Measurements from ENCODE around the gene PDE2A. TPM values are rescaled to one million over a fixed set of nuclear protein-coding genes. Genes with fewer than 3 reads are reported as not detected.

PDE2A gene
- total and polyA plus RNA-seq, 8 donors, result 8.4 to 13.8 (median 11.2) TPM

DNA sequence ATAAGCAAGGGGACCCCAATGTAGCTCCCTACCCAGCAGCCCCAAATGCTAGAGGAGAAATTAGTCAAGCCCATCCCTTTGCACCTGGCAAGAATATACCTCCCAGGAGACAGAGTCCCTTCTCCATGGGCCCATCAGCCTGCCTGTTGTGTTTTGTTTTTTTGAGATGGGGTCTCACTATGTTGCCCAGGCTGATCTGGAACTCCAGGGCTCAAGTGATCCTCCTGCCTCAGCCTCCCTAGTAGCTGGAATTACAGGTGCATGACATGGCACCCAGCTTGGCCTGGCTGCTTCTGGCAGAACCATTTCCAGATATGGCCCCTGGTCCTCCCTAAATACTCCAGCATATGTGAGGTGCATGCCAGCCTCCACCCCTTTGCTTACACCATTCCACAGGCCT, 22.1 kb downstream of the PDE2A start:
- Histone ChIP-seq H3K4me3 (no peak overlapping the region), H3K4me1 (no peaks in the 10 kb centered on the region), H3K36me3 (no peaks in the 10 kb centered on the region), H3K27me3 (peaks cover 0 to 11% of the 10 kb centered on the region in 2 donors), H3K9me3 (no peaks in the 10 kb centered on the region), H3K27ac (no peak overlapping the region)
- intact Hi-C loops (cut with DNase I), result no loop called here
- TF ChIP-seq, protein P1, sequence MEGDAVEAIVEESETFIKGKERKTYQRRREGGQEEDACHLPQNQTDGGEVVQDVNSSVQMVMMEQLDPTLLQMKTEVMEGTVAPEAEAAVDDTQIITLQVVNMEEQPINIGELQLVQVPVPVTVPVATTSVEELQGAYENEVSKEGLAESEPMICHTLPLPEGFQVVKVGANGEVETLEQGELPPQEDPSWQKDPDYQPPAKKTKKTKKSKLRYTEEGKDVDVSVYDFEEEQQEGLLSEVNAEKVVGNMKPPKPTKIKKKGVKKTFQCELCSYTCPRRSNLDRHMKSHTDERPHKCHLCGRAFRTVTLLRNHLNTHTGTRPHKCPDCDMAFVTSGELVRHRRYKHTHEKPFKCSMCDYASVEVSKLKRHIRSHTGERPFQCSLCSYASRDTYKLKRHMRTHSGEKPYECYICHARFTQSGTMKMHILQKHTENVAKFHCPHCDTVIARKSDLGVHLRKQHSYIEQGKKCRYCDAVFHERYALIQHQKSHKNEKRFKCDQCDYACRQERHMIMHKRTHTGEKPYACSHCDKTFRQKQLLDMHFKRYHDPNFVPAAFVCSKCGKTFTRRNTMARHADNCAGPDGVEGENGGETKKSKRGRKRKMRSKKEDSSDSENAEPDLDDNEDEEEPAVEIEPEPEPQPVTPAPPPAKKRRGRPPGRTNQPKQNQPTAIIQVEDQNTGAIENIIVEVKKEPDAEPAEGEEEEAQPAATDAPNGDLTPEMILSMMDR (IDR thresholded peaks at IDR 0.05), result no peak
- no peak for DNase-seq
- no peak for ATAC-seq

GRCh38 chr11:72649215-72649976, 24.8 kb downstream of the PDE2A start:
- ATAC-seq (no peak), DNase-seq (no peak)
- no peak overlapping the region for H3K4me3 ChIP-seq
- no peaks in the 10 kb centered on the region for H3K4me1 ChIP-seq
- H3K27me3 ChIP-seq, result peaks cover 0 to 4% of the 10 kb centered on the region in 2 donors
- H3K27ac ChIP-seq, result no peak overlapping the region
- TF ChIP-seq, protein P1 (IDR thresholded peaks at IDR 0.05), result no peak
- H3K9me3 ChIP-seq, result no peaks in the 10 kb centered on the region
- no peaks in the 10 kb centered on the region for H3K36me3 ChIP-seq
- intact Hi-C loops (cut with DNase I), result loop anchor here in 1 of 2 donors (10.0 kb wide), 1 partner anchor 175 kb away; no protein-coding TSS in a partner anchor

DNA sequence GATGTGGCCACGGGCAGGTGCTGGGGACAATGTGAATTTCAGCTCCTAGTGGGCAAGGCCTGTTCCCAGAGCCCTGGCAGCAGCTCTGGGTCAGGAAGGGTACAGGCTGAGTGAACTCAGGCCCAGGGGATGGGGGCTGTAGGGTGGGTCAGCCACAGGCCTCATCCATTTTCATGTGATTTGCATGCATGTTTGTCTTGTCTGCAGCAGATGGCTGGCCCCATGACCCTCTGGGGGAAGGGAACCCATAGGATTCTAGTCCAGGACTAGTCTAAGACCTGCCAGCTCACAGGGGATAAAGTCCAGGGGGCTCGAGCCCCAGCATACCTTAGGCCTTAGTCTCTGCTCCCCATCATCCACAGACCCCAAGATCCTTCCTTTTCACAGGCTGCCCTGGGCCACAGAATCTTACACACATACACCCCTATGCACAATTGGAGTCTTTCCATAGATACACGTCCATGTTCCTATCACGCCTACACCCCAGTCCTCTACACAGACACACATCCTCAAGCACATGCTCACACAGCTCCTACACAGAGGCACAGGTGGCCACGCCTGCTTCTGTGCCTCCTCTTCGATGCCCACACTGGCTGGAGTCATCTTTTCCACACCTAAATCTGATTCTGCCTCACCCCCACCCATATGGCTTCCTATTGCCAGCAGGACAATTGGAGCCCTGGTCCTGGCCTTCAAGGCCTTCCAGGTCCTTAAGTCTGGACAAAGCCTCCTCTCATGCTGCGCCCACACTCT, 25.7 kb downstream of the PDE2A start:
- no peak for DNase-seq
- Histone ChIP-seq H3K9me3 (no peaks in the 10 kb centered on the region), H3K4me1 (peaks cover 0 to 3% of the 10 kb centered on the region in 2 donors), H3K4me3 (no peak overlapping the region), H3K27me3 (peaks cover 0 to 5% of the 10 kb centered on the region in 2 donors), H3K27ac (no peak overlapping the region), H3K36me3 (no peaks in the 10 kb centered on the region)
- no peak for ATAC-seq
- TF ChIP-seq, protein P1 (IDR thresholded peaks at IDR 0.05), result no peak
- intact Hi-C loops (cut with DNase I), result loop anchor here in 1 of 2 donors (10.0 kb wide), 1 partner anchor 174 kb away; no protein-coding TSS in a partner anchor

DNA sequence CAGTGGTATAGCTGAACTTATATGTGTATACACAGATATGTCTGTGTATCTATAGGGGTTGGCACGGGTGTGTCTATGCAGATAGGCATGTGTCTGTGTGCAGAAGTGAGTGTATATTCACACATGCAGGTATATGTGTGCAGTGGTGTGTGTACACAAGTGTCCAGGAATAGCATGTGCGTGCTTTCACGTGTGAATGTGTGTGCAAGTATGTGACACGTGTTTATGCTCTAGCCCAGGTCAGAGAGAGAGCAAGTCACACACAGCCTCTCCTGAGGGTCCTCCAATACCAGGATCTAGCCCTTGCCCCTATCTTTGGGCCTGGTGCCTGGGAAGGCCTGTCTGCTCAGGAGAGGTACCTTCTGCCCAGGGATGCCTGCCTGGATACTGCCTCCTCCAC, 26.3 kb downstream of the PDE2A start:
- intact Hi-C loops (cut with DNase I), result loop anchor here in 1 of 2 donors (10.0 kb wide), 1 partner anchor 173 kb away; no protein-coding TSS in a partner anchor

More for the DNA sequence above, 26.3 kb downstream of the PDE2A start:
- Histone ChIP-seq H3K27me3 (peaks cover 0 to 11% of the 10 kb centered on the region in 2 donors), H3K9me3 (no peaks in the 10 kb centered on the region), H3K4me1 (peaks cover 3 to 9% of the 10 kb centered on the region in 2 donors), H3K27ac (no peak overlapping the region), H3K4me3 (no peak overlapping the region), H3K36me3 (no peaks in the 10 kb centered on the region)
- TF ChIP-seq, protein P1 (IDR thresholded peaks at IDR 0.05), result no peak
- ATAC-seq, result no peak
- DNase-seq, result no peak

Data from left lung (tissue), 10 donors.